A549 (cell line): ENCODE data around the gene ESR2.

ENCODE experiments used
- EHMT2 ChIP-seq: fragments of 200-600 bp; sonication (generic); IDR thresholded peaks from 2 replicates; pipeline ENCODE4 v1.6.1; 2016; ENCODE audit warnings: antibody characterized with exemption, low read depth, mild to moderate bottlenecking, moderate library complexity
- EP300 ChIP-seq, 2 experiments: fragments of >200 bp; sonication (Bioruptor Twin); formaldehyde crosslinking; IDR thresholded peaks; 2 replicates in 1 of 2; 3 replicates in 1 of 2; pipeline ENCODE4 v1.6.1; 2016 to 2017
- HDAC2 ChIP-seq: fragments of 200-600 bp; sonication (generic); IDR thresholded peaks from 2 replicates; pipeline ENCODE4 v1.6.1; 2016
- JUN ChIP-seq, 2 experiments: fragments of >200 bp; sonication (Bioruptor Twin); formaldehyde crosslinking; IDR thresholded peaks; 2 replicates in 1 of 2; 3 replicates in 1 of 2; pipeline ENCODE4 v1.6.1; 2016 to 2017
- MYC ChIP-seq: IDR thresholded peaks from 2 replicates; pipeline ENCODE4 v1.6.1; 2012; ENCODE audit warnings: mild to moderate bottlenecking, inconsistent platforms, low read length, improper control_type of control experiment, borderline replicate concordance
- PHF8 ChIP-seq: fragments of 200-600 bp; sonication (generic); IDR thresholded peaks from 2 replicates; pipeline ENCODE4 v1.6.1; 2016; ENCODE audit warnings: low read depth, mild to moderate bottlenecking, antibody characterized with exemption, moderate library complexity, borderline replicate concordance
- POLR2A ChIP-seq: IDR thresholded peaks from 2 replicates; pipeline ENCODE4 v1.6.1; 2012; ENCODE audit warnings: mild to moderate bottlenecking, low read length
- RARB ChIP-seq: fragments of 250-450 bp; sonication (Bioruptor Pico); IDR thresholded peaks from 2 replicates; pipeline ENCODE4 v1.8.0; 2021; ENCODE audit warnings: mild to moderate bottlenecking, moderate library complexity
- RCOR1 ChIP-seq: fragments of 150-350 bp; IDR thresholded peaks from 2 replicates; pipeline ENCODE4 v1.6.1; 2014; ENCODE audit warnings: antibody characterized with exemption, low read length, low read depth
- REST ChIP-seq: fragments of 200-600 bp; sonication (generic); IDR thresholded peaks from 2 replicates; pipeline ENCODE4 v1.6.1; 2016; ENCODE audit warnings: antibody characterized with exemption, mild to moderate bottlenecking, moderate library complexity
- USF2 ChIP-seq: fragments of 450-650 bp; IDR thresholded peaks from 2 replicates; pipeline ENCODE4 v1.6.1; 2014; ENCODE audit warnings: antibody characterized with exemption
- ZC3H11A ChIP-seq: fragments of 450-650 bp; IDR thresholded peaks from 2 replicates; pipeline ENCODE4 v1.6.1; 2014; ENCODE audit warnings: antibody characterized with exemption, mild to moderate bottlenecking
- TF ChIP-seq, protein P1 (sequence below): fragments of >200 bp; sonication (Bioruptor Twin); formaldehyde crosslinking; IDR thresholded peaks from 3 replicates; pipeline ENCODE4 v1.5.1; 2016
- TF ChIP-seq, protein P2 (sequence below): IDR thresholded peaks from 2 replicates; pipeline ENCODE4 v1.6.1; 2012

- TF ChIP-seq MYC: no peak
- no peak for TF ChIP-seq EP300 (IDR thresholded peaks at IDR 0.05)
- TF ChIP-seq ZC3H11A: no peak
- TF ChIP-seq, protein P1, sequence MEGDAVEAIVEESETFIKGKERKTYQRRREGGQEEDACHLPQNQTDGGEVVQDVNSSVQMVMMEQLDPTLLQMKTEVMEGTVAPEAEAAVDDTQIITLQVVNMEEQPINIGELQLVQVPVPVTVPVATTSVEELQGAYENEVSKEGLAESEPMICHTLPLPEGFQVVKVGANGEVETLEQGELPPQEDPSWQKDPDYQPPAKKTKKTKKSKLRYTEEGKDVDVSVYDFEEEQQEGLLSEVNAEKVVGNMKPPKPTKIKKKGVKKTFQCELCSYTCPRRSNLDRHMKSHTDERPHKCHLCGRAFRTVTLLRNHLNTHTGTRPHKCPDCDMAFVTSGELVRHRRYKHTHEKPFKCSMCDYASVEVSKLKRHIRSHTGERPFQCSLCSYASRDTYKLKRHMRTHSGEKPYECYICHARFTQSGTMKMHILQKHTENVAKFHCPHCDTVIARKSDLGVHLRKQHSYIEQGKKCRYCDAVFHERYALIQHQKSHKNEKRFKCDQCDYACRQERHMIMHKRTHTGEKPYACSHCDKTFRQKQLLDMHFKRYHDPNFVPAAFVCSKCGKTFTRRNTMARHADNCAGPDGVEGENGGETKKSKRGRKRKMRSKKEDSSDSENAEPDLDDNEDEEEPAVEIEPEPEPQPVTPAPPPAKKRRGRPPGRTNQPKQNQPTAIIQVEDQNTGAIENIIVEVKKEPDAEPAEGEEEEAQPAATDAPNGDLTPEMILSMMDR: no peak
- no peak for TF ChIP-seq RCOR1
- TF ChIP-seq POLR2A: no peak
- TF ChIP-seq, protein P2, sequence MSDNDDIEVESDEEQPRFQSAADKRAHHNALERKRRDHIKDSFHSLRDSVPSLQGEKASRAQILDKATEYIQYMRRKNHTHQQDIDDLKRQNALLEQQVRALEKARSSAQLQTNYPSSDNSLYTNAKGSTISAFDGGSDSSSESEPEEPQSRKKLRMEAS: no peak
- no peak for TF ChIP-seq PHF8
- TF ChIP-seq USF2: no peak
- no peak for TF ChIP-seq EHMT2
- no peak for TF ChIP-seq RARB (CRISPR knock-in tag)
- TF ChIP-seq HDAC2: no peak
- TF ChIP-seq REST: no peak
- TF ChIP-seq JUN (IDR thresholded peaks at IDR 0.05): no peak
Observed at GRCh38 chr14:64215978-64216377, 78.2 kb downstream of the ESR2 start.
